Measurements from ENCODE around the gene NARS2.

GRCh38 chr11:78532991-78533390 lies 41.7 kb downstream of the NARS2 start:
- TF ChIP-seq POLR2A (IDR thresholded peaks at IDR 0.05): no peak
- TF ChIP-seq, protein P1, sequence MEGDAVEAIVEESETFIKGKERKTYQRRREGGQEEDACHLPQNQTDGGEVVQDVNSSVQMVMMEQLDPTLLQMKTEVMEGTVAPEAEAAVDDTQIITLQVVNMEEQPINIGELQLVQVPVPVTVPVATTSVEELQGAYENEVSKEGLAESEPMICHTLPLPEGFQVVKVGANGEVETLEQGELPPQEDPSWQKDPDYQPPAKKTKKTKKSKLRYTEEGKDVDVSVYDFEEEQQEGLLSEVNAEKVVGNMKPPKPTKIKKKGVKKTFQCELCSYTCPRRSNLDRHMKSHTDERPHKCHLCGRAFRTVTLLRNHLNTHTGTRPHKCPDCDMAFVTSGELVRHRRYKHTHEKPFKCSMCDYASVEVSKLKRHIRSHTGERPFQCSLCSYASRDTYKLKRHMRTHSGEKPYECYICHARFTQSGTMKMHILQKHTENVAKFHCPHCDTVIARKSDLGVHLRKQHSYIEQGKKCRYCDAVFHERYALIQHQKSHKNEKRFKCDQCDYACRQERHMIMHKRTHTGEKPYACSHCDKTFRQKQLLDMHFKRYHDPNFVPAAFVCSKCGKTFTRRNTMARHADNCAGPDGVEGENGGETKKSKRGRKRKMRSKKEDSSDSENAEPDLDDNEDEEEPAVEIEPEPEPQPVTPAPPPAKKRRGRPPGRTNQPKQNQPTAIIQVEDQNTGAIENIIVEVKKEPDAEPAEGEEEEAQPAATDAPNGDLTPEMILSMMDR (IDR thresholded peaks at IDR 0.05): no peak
- TF ChIP-seq EP300 (IDR thresholded peaks at IDR 0.05): no peak

All from ovary (tissue), 3 donors.